Lung (tissue), 12 donors: Measurements from ENCODE around the gene CD58. TPM values are rescaled to one million over a fixed set of nuclear protein-coding genes. Genes with fewer than 3 reads are reported as not detected.

Source experiments
- ATAC-seq: fragments of 200-7000 bp; cut with Tn5 transposase; one replicate; pipeline ENCODE4 v1.9.1; 2020; ENCODE audit warnings: moderate number of reproducible peaks; ENCODE audit not compliant: insufficient read depth, low FRiP score
- DNase-seq, 3 donors: peaks; one replicate each; pipeline ENCODE4 v3.0.0-alpha.2; 2013 to 2017
- H3K27ac ChIP-seq, 2 donors: one replicate each; pipeline ENCODE4 v1.5.1; 2013; ENCODE audit warnings: mild to moderate bottlenecking in 2 of 2, moderate library complexity in 2 of 2, control low read depth in 1 of 2, inconsistent platforms in 1 of 2, low read depth in 1 of 2, low read length in 1 of 2
- H3K27me3 ChIP-seq, 3 donors: one replicate each; pipeline ENCODE4 v1.5.1; 2013; ENCODE audit warnings: low read length in 2 of 3; ENCODE audit not compliant: control insufficient read depth in 3 of 3, insufficient read depth in 3 of 3
- H3K36me3 ChIP-seq, 4 donors: one replicate each; pipeline ENCODE4 v1.5.1; 2013; ENCODE audit warnings: low read length in 4 of 4, mild to moderate bottlenecking in 1 of 4, moderate library complexity in 1 of 4; ENCODE audit not compliant: control insufficient read depth in 4 of 4, insufficient read depth in 4 of 4
- H3K4me1 ChIP-seq, 5 donors: one replicate each; pipeline ENCODE4 v1.5.1; 2013; ENCODE audit warnings: low read length in 5 of 5, mild to moderate bottlenecking in 2 of 5, moderate library complexity in 1 of 5; ENCODE audit not compliant: control insufficient read depth in 5 of 5, insufficient read depth in 5 of 5
- H3K4me3 ChIP-seq: one replicate; pipeline ENCODE4 v1.5.1; 2013; ENCODE audit warnings: mild to moderate bottlenecking, control low read depth, moderate library complexity
- H3K9ac ChIP-seq, 2 donors: one replicate each; pipeline ENCODE4 v1.5.1; 2013; ENCODE audit warnings: low read length in 2 of 2, control low read depth in 1 of 2; ENCODE audit not compliant: insufficient read depth in 1 of 2
- H3K9me3 ChIP-seq, 4 donors: one replicate each; pipeline ENCODE4 v1.5.1; 2013; ENCODE audit warnings: low read length in 3 of 4, mild to moderate bottlenecking in 1 of 4, moderate library complexity in 1 of 4; ENCODE audit not compliant: control insufficient read depth in 4 of 4, insufficient read depth in 3 of 4
- WGBS, 2 donors: extraction: QIAGEN DNeasy Blood & Tissue Kit; methylation state at CpG; one replicate each; pipeline ENCODE4 v1.1.7; 2013; 5-methylcytosine and 5-hydroxymethylcytosine counted together
- polyA plus RNA-seq, 2 donors: library from polyadenylated mRNA; stranded (reverse); fragments of 200-250 nt; gene quantifications; one replicate each; pipeline ENCODE4 v1.2.1, GENCODE V29; 2013
- total RNA-seq, 2 donors: library from RNA; depleted of rRNA in 1 of 2; stranded (reverse); fragments of >200 nt in 1 of 2; gene quantifications; one replicate each; pipeline ENCODE4 v1.2.1, GENCODE V29; 2014 to 2021
- TF ChIP-seq, protein P1 (sequence below): IDR thresholded peaks from 2 replicates; pipeline ENCODE4 v1.5.1; 2012; ENCODE audit warnings: mild to moderate bottlenecking; ENCODE audit errors: control extremely low read depth, extremely low read depth
- donor health status: control.
- donor health status: control.
- donor health status: Bipolar disorder and iron deficiency.
- donor health status: healthy.
- donor health status: DM: yes; HTN: yes; CAD: no.

The CD58 gene
- total and polyA plus RNA-seq, 4 donors, result 27.5 to 52.1 (median 28.7) TPM

DNA sequence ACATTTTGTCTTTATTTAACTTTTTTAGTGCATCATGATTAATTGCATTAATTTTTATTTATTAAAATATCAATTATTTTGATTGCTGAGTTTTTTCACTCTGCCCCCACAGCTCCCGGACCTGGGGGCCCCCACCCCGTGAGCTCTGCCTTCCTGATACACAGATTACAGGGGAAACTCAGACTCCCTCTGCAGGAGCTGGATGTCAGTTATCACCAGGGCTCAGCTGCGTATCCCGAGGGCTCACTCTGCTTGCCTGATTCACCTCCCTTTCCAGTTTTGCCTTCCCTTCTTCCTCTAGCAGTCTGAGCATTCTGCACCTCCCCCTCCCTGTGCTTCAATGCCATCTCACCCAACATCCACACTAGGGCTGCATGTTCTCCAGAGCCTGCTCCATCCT is 99.6 kb downstream of the CD58 start:
- Histone ChIP-seq H3K36me3 (no peaks in the 10 kb centered on the region), H3K4me1 (peaks cover 0 to 9% (median 3%) of the 10 kb centered on the region in 5 donors), H3K9ac (no peak overlapping the region), H3K27ac (no peak overlapping the region), H3K4me3 (no peak overlapping the region), H3K9me3 (no peaks in the 10 kb centered on the region), H3K27me3 (no peaks in the 10 kb centered on the region)
- 79 to 85% methylated on average over 4 of the region's 4 CpGs for WGBS, 2 donors
- TF ChIP-seq, protein P1, sequence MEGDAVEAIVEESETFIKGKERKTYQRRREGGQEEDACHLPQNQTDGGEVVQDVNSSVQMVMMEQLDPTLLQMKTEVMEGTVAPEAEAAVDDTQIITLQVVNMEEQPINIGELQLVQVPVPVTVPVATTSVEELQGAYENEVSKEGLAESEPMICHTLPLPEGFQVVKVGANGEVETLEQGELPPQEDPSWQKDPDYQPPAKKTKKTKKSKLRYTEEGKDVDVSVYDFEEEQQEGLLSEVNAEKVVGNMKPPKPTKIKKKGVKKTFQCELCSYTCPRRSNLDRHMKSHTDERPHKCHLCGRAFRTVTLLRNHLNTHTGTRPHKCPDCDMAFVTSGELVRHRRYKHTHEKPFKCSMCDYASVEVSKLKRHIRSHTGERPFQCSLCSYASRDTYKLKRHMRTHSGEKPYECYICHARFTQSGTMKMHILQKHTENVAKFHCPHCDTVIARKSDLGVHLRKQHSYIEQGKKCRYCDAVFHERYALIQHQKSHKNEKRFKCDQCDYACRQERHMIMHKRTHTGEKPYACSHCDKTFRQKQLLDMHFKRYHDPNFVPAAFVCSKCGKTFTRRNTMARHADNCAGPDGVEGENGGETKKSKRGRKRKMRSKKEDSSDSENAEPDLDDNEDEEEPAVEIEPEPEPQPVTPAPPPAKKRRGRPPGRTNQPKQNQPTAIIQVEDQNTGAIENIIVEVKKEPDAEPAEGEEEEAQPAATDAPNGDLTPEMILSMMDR, result no peak
- DNase-seq (no peak), ATAC-seq (no peak)

DNA sequence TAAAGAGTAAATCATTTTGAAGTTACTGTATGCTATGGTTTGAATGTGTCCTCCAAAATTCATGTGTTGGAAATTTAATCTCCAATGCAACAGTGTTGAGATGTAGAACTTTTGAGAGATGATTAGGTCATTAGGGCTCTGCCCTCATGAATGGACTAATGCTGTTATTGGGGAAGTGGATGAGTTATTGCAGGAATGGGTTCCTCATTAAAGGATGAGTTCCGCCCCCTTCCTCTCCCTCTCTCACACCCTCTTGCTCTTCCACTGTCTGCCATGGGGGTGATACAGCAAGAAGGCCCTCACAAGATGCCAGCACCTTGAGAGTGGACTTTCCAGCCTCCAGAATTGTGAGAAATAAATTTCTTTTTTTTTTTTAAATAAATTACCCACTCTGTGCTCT is 100.2 kb downstream of the CD58 start:
- H3K4me3 ChIP-seq, result no peak overlapping the region

DNA sequence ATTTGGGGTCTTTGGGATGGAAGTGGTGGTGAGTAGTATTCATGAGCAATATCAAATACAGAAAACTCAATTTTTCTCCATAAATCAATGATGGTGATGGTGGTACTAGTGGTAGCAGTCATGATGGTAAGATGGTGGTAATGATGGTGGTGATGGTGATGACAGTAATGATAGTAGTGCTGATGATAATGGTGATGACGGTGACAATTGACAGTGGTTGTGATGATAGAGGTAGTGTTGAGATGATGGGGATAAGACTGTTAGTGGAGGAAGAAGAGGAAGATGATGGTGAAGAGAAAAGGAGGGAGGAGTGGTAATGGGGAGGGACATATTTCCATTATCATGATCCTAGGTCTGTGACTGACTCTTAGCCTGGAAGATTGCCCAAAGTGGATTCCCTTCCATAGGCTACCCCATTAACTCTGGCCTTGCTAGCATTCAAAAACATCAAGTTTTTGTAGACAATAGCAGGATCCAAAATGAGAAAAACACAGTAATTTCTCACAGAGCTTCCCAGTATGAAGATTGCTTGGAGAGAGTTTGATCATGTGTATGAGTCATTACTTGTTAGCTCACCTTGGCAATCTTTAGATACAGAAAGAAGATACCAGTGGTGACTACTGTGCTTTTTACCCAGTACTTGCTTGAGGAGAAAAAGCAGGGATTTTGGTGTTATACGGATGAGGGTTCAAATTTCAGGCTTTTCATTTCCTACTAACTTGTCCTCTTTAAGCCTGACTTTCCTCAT is 103.8 kb downstream of the CD58 start:
- no peaks in the 10 kb centered on the region for H3K27me3 ChIP-seq
- H3K9ac ChIP-seq, result no peak overlapping the region
- DNase-seq (no peak), ATAC-seq (no peak)
- TF ChIP-seq, protein P1, result no peak
- H3K36me3 ChIP-seq, result no peaks in the 10 kb centered on the region
- H3K27ac ChIP-seq, result no peak overlapping the region
- H3K4me1 ChIP-seq, result peaks cover 0 to 5% (median 0%) of the 10 kb centered on the region in 5 donors
- H3K9me3 ChIP-seq, result no peaks in the 10 kb centered on the region
- 96 to 98% methylated on average over 2 of the region's 2 CpGs for WGBS, 2 donors
- no peak overlapping the region for H3K4me3 ChIP-seq

More for the DNA sequence above, 100.2 kb downstream of the CD58 start:
- TF ChIP-seq, protein P1, result no peak
- Histone ChIP-seq H3K9me3 (no peaks in the 10 kb centered on the region), H3K4me1 (peaks cover 0 to 10% (median 4%) of the 10 kb centered on the region in 5 donors), H3K36me3 (no peaks in the 10 kb centered on the region), H3K9ac (no peak overlapping the region), H3K27ac (no peak overlapping the region), H3K27me3 (no peaks in the 10 kb centered on the region)
- ATAC-seq (no peak), DNase-seq (no peak)
- WGBS, 2 donors, result 73 to 75% methylated on average over 1 of the region's 1 CpG
